Nephron progenitor cell (in vitro differentiated cells): ENCODE results near the gene C3.
"Not testable (repeated sequence)": the region's sequence is repeated elsewhere in the genome, so short reads cannot be mapped to it uniquely, and the experiment has no call there.

Experiments
- DNase-seq: peaks from one replicate; pipeline ENCODE4 v3.0.0; 2021
- H3K27ac Mint-ChIP-seq: 2 replicates; pipeline ENCODE4 v1.8.0; 2021; ENCODE audit warnings: mild to moderate bottlenecking, moderate library complexity, mixed read lengths
- H3K27me3 Mint-ChIP-seq: 2 replicates; pipeline ENCODE4 v1.8.0; 2021; ENCODE audit warnings: mild to moderate bottlenecking, low read depth, mixed read lengths; ENCODE audit not compliant: poor library complexity
- H3K36me3 Mint-ChIP-seq: 2 replicates; pipeline ENCODE4 v1.8.0; 2021; ENCODE audit warnings: low read depth, mixed read lengths
- H3K4me1 Mint-ChIP-seq: 2 replicates; pipeline ENCODE4 v1.8.0; 2021; ENCODE audit warnings: mixed read lengths
- H3K4me3 Mint-ChIP-seq: 2 replicates; pipeline ENCODE4 v1.8.0; 2021; ENCODE audit warnings: mild to moderate bottlenecking, moderate library complexity, mixed read lengths
- H3K9me3 Mint-ChIP-seq: 2 replicates; pipeline ENCODE4 v1.8.0; 2021; ENCODE audit warnings: mild to moderate bottlenecking, moderate library complexity, mixed read lengths
- CTCF ChIP-seq: fragments of 200-600 bp; sonication (generic); IDR thresholded peaks from 2 replicates; pipeline ENCODE4 v1.5.0; 2021; ENCODE audit warnings: antibody characterized with exemption

The C3 gene

GRCh38 chr19:6644796-6645195, 75.7 kb downstream of the C3 start:
- no peak for DNase-seq
- Mint-ChIP-seq H3K9me3 (peaks cover 50% of the 10 kb centered on the region), H3K4me3 (no peak overlapping the region), H3K36me3 (no peaks in the 10 kb centered on the region), H3K27ac (no peak overlapping the region), H3K4me1 (no peaks in the 10 kb centered on the region), H3K27me3 (peaks cover 15% of the 10 kb centered on the region)
- no peak for TF ChIP-seq CTCF

DNA sequence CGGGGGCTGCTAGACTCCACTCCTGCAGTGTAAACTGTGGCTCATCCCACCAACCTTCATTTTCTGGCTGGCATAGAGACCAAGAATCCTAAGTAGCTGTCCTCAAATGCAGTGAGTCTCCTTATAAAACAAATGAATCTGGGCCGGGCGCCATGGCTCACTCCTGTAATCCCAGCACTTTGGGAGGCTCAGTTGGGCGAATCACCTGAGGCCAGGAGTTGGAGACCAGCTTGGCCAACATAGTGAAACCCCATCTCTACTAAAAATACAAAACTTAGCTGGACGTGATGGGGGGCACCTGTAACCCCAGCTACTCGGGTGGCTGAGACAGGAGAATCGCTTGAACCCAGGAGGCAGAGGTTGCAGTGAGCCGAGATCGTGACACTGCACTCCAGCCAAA, 80.1 kb downstream of the C3 start:
- H3K27me3 Mint-ChIP-seq, H3K4me3 Mint-ChIP-seq, H3K36me3 Mint-ChIP-seq, H3K4me1 Mint-ChIP-seq, H3K27ac Mint-ChIP-seq, DNase-seq: not testable (repeated sequence)
- peaks cover 26% of the 10 kb centered on the region for H3K9me3 Mint-ChIP-seq

GRCh38 chr19:6639439-6639838, 81.0 kb downstream of the C3 start:
- no peak overlapping the region for H3K4me3 Mint-ChIP-seq
- DNase-seq = no peak
- peaks cover 14% of the 10 kb centered on the region for H3K27me3 Mint-ChIP-seq
- no peaks in the 10 kb centered on the region for H3K36me3 Mint-ChIP-seq
- TF ChIP-seq CTCF = no peak
- no peaks in the 10 kb centered on the region for H3K4me1 Mint-ChIP-seq
- H3K9me3 Mint-ChIP-seq = peaks cover 25% of the 10 kb centered on the region
- no peak overlapping the region for H3K27ac Mint-ChIP-seq

GRCh38 chr19:6633456-6633813, 87.0 kb downstream of the C3 start:
- not testable (repeated sequence) for H3K27ac Mint-ChIP-seq, H3K4me1 Mint-ChIP-seq, H3K4me3 Mint-ChIP-seq, DNase-seq, H3K36me3 Mint-ChIP-seq
- Mint-ChIP-seq H3K27me3 (peaks cover 18% of the 10 kb centered on the region), H3K9me3 (peaks cover 47% of the 10 kb centered on the region)

GRCh38 chr19:6632747-6633455, 87.5 kb downstream of the C3 start:
- Mint-ChIP-seq H3K9me3 (peaks cover 47% of the 10 kb centered on the region), H3K27me3 (peaks cover 16% of the 10 kb centered on the region)
- H3K27ac Mint-ChIP-seq, H3K36me3 Mint-ChIP-seq, H3K4me3 Mint-ChIP-seq, H3K4me1 Mint-ChIP-seq: not testable (repeated sequence)
- DNase-seq = peak; percentile 54
- peak; percentile 56 for TF ChIP-seq CTCF

DNA sequence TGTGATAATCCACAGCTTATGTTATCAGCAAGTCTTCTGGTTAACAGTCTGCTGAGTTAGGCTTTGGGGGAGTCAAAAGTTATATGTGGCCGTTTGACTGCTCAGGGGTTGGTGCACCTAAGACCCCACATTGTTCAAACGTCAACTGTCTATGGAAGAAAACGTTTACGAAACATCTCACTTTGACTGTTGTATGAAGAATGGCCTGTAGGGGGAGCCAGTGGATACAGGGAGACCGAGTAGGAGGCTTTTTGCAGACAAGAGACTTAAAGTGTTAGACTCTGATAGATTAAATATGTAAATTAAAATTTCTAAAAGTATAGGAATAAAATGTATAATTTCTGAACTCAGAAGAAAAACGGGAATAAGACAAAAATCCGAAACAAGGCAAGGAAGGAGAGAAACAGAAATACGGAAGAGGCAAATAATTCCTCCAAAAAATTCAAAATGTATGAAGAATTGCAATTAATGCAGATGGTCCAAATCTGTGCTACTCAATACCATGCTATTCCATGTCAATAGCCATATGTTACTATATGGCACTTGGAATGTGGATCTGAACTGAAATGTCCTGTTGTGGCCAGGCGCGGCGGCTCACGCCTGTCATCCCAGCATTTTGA, 88.3 kb downstream of the C3 start:
- no peaks in the 10 kb centered on the region for H3K4me1 Mint-ChIP-seq
- H3K4me3 Mint-ChIP-seq = no peak overlapping the region
- H3K9me3 Mint-ChIP-seq = peaks cover 54% of the 10 kb centered on the region
- DNase-seq = peak; percentile 74
- H3K27ac Mint-ChIP-seq = no peak overlapping the region
- peaks cover 14% of the 10 kb centered on the region for H3K27me3 Mint-ChIP-seq
- no peaks in the 10 kb centered on the region for H3K36me3 Mint-ChIP-seq
- peak; percentile 83 for TF ChIP-seq CTCF
